ENCODE data around the gene FXR2. TPM values are rescaled to one million over a fixed set of nuclear protein-coding genes. Genes with fewer than 3 reads are reported as not detected.

Gene FXR2
- total RNA-seq (100 to 1,000 TPM; 105 to 120 (median 114) TPM), polyA plus RNA-seq (100 to 1,000 TPM in 1 of 3 donors, 10 to 100 TPM in 2; 88.2 to 164 (median 92.1) TPM)
- long read RNA-seq, donor 1, transcript FXR2-201 (17 exons, 2,957 nt): major isoform, 125 of 179 reads
- long read RNA-seq, donor 1, partial matches to known transcripts: 23 of 179 reads
- long read RNA-seq, donor 1, other reads (novel, unspliced or antisense): 31 of 179 reads
- long read RNA-seq, donor 2, transcript FXR2-201 (17 exons, 2,957 nt): major isoform, 291 of 367 reads
- long read RNA-seq, donor 2, partial matches to known transcripts: 34 of 367 reads
- long read RNA-seq, donor 2, other reads (novel, unspliced or antisense): 42 of 367 reads

DNA sequence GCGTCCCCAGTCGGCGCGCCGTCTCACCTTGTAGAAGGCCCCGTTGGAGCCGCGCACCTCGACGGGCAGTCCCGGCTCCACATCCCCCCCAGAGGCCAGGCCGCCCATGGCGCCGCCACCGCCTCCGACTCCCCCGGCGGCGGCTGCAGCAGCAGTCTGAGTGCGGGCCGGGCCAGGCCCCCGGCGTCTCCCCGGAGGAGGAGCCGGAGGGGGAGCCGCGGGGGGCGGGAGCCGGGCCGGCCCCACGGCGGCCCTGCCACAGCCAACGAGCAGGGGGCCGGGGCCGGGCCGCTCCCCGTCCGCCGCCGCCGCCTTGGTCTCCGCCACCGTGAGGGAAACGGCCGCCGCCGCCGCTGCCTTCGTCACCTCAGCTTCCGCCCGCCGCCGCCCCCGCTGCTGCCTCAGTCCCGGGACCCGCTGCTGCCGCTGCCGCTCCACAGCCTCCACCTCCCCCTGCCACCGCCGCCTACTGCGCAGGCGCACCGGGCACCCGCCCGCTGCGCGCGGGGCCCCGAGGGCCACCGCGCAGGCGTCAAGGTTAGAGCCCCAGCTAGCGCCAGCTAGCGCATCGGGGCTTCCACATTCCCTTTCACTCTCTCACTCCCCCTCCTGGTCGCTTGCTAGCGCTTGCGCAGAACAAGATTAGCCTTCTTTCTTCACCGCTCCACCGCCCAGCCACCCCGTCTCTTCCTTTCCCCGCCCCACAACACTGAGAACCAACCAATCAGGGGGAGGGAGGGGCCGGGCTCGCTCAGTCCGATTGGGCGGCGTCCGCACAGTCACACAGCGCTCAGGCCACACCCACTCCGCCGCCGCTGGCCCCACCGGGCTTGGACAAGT, at the start of gene FXR2:
FXR2 (minus strand) TSS at position 473 of the 840 bp plus-strand sequence; CDS start at position 108, 365 bp downstream.
- peaks cover 0 to 15% of the 10 kb centered on the region in 2 donors for H3K36me3 ChIP-seq (ENCODE audit: insufficient read depth in 1 of 2, low read depth in 1 of 2)
- H3K4me3 ChIP-seq: peak within 1 kb of the TSS; percentile 94
- peak within 1 kb of the TSS; percentile 95 for H3K27ac ChIP-seq
- 0 to 1% (median 0%) methylated on average over 56 to 93 of the region's 93 CpGs for WGBS, 3 donors
- no peaks in the 10 kb centered on the region for H3K27me3 ChIP-seq (ENCODE audit: insufficient read depth in 3 of 3, low read length in 2 of 3)
- TF ChIP-seq, protein P1, sequence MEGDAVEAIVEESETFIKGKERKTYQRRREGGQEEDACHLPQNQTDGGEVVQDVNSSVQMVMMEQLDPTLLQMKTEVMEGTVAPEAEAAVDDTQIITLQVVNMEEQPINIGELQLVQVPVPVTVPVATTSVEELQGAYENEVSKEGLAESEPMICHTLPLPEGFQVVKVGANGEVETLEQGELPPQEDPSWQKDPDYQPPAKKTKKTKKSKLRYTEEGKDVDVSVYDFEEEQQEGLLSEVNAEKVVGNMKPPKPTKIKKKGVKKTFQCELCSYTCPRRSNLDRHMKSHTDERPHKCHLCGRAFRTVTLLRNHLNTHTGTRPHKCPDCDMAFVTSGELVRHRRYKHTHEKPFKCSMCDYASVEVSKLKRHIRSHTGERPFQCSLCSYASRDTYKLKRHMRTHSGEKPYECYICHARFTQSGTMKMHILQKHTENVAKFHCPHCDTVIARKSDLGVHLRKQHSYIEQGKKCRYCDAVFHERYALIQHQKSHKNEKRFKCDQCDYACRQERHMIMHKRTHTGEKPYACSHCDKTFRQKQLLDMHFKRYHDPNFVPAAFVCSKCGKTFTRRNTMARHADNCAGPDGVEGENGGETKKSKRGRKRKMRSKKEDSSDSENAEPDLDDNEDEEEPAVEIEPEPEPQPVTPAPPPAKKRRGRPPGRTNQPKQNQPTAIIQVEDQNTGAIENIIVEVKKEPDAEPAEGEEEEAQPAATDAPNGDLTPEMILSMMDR (IDR thresholded peaks at IDR 0.05): peak; percentile 45
- DNase-seq: peak; percentile 100
- H3K4me1 ChIP-seq: peaks cover 33% of the 10 kb centered on the region
- no peaks in the 10 kb centered on the region for H3K9me3 ChIP-seq
- ATAC-seq: peak; percentile 94 to 97 (median 96)
- intact Hi-C loops (cut with DNase I): loop anchor here in 1 of 2 donors (1.0 kb wide), 1 partner anchor 35 kb away; the partner anchor contains the start of gene CD68

DNA sequence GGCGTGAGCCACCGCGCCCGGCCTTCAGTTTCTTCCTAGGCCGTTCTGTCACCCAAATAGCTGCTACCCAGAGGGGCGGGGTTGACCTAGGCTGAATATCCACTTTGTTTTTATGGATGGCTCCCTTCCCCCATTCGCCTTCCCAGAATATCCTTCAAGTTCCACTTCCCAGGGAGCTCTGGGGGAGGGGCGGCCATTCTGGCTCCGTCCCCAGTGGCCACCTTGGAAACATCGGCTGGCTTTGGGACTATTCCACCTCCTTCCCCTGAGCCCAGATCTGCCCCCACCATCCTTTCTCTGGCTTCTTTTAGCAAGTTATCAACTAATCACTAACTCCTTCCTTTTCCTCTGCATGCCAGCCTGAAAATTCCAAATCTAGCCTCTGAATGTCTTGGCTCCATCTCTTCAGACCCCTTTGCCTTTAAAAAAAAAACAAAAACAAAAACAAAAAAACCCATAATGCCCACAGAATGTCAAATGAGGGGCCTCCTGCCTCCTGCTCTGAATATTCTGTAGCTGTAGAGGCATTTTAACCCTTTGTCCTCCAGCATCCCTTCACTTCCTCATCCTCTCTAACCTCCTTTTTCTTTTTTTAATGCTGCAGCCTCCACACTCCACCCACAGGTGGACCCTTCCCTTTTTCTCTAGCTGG, 42.4 kb upstream of the FXR2 start:
- Histone ChIP-seq H3K4me1 (no peaks in the 10 kb centered on the region), H3K36me3 (ENCODE audit: insufficient read depth in 1 of 2, low read depth in 1 of 2) (no peaks in the 10 kb centered on the region), H3K27me3 (ENCODE audit: insufficient read depth in 3 of 3, low read length in 2 of 3) (peaks cover 0 to 11% (median 4%) of the 10 kb centered on the region in 3 donors), H3K9me3 (no peaks in the 10 kb centered on the region), H3K27ac (no peak overlapping the region), H3K4me3 (no peak overlapping the region)
- ATAC-seq (no peak), DNase-seq (peak; percentile 44 to 56)
- 31 to 43% (median 38%) methylated on average over 9 to 10 of the region's 10 CpGs for whole genome bisulfite sequencing, 3 donors
- TF ChIP-seq, protein P1 (IDR thresholded peaks at IDR 0.05): no peak
- intact Hi-C loops (cut with DNase I): no loop called here

DNA sequence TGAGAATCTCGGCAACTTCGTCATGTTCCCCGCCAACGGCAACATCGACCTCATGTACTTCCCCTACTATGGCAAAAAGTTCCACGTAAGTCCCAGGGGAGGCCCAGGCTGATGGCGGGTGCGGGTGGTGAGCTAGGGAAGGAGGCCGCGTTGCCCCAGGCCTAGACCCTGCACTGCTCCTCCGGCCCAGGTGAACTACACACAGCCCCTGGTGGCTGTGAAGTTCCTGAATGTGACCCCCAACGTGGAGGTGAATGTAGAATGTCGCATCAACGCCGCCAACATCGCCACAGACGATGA, 40.8 kb upstream of the FXR2 start:
- no peak for ATAC-seq

DNA sequence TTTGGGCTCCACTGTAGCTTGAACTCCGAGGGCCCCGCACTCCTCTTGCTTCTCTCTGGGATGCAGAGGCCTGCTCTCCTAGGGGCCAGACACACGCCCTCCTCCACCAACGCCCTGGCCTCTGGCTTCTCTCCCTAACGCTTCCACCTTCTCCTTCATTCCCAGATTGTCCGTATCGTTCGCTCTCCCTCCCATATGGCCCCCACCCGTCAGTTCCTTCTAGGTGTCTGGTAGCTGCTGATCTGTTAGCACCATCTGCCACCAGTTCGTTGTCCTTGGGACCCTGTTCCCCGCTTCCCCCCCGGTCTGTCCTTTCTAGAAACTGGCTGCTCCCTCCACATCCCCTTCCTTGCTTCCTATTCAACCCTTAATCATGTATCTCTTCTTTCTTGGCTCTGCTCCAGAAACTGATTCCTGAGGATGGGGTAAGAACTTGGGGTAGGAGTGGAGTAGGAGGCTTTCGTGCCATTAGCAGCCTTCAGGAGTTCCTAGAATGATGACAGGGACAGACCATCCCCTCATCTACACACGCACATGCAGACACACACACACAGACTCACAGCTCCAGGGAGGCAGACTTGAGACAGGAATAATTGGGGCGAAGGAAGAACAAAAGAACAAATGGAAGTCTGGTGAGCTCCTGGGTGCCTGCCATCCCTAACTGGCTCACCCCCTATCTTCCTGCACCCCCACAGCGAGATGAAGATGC, 40.3 kb upstream of the FXR2 start:
- H3K4me3 ChIP-seq: no peak overlapping the region
- no peaks in the 10 kb centered on the region for H3K36me3 ChIP-seq (ENCODE audit: insufficient read depth in 1 of 2, low read depth in 1 of 2)
- peaks cover 14% of the 10 kb centered on the region for H3K4me1 ChIP-seq
- H3K9me3 ChIP-seq: no peaks in the 10 kb centered on the region
- no peak overlapping the region for H3K27ac ChIP-seq
- ATAC-seq (no peak), DNase-seq (no peak)
- peaks cover 0 to 32% (median 10%) of the 10 kb centered on the region in 3 donors for H3K27me3 ChIP-seq (ENCODE audit: insufficient read depth in 3 of 3, low read length in 2 of 3)
- intact Hi-C loops (cut with DNase I): no loop called here
- TF ChIP-seq, protein P1 (IDR thresholded peaks at IDR 0.05): no peak
- 74 to 84% (median 78%) methylated on average over 16 of the region's 16 CpGs for WGBS, 3 donors

More for the DNA sequence above, 40.8 kb upstream of the FXR2 start:
- Histone ChIP-seq H3K9me3 (no peaks in the 10 kb centered on the region), H3K27ac (no peak overlapping the region), H3K4me1 (peaks cover 10% of the 10 kb centered on the region), H3K4me3 (no peak overlapping the region), H3K36me3 (ENCODE audit: insufficient read depth in 1 of 2, low read depth in 1 of 2) (no peaks in the 10 kb centered on the region), H3K27me3 (ENCODE audit: insufficient read depth in 3 of 3, low read length in 2 of 3) (peaks cover 0 to 26% (median 10%) of the 10 kb centered on the region in 3 donors)
- TF ChIP-seq, protein P1 (IDR thresholded peaks at IDR 0.05): no peak
- intact Hi-C loops (cut with DNase I): no loop called here
- whole genome bisulfite sequencing, 3 donors: 90% methylated on average over 17 of the region's 17 CpGs
- DNase-seq: no peak

Data from psoas muscle (tissue), 8 donors.